Uterus (tissue), 2 donors: ENCODE data around the gene DDX59.

Experiments used
- CTCF ChIP-seq, 4 experiments: fragments of 200-600 bp in 2 of 4; fragments of 450-650 bp in 2 of 4; sonication (generic) in 2 of 4; IDR thresholded peaks; one replicate each; pipeline ENCODE4 v1.5.1; 2016 to 2019; ENCODE audit warnings: antibody characterized with exemption in 4 of 4, mild to moderate bottlenecking in 2 of 4, moderate library complexity in 1 of 4
- POLR2A ChIP-seq, 2 donors: fragments of 450-650 bp; IDR thresholded peaks; one replicate each; pipeline ENCODE4 v1.6.1; 2016; ENCODE audit warnings: antibody characterized with exemption in 2 of 2, mild to moderate bottlenecking in 1 of 2, moderate library complexity in 1 of 2

GRCh38 chr1:200708769-200709168 lies 39.1 kb upstream of the DDX59 start:
- TF ChIP-seq CTCF (IDR thresholded peaks at IDR 0.05) (no peak), POLR2A (IDR thresholded peaks at IDR 0.05) (no peak)
